NCI-H345 treated with DMSO at 0.1 percent for 48 hours (cell line): ENCODE measurements around the gene APOO.

Experiments used
- DNase-seq: peaks from one replicate; lab custom pipeline; 2025; ENCODE audit not compliant: unreplicated experiment; lab: John Stamatoyannopoulos, UW

Gene APOO

GRCh38 chrX:23788946-23789345, 118.8 kb downstream of the APOO start:
- DNase-seq: no peak

GRCh38 chrX:23788521-23788920, 119.2 kb downstream of the APOO start:
- no peak for DNase-seq

- DNase-seq: no peak
Measured at GRCh38 chrX:23787745-23788118, 120.0 kb downstream of the APOO start.

- no peak for DNase-seq
Measured at GRCh38 chrX:23786268-23786815, 121.4 kb downstream of the APOO start.

GRCh38 chrX:23785580-23785979, 122.2 kb downstream of the APOO start:
- no peak for DNase-seq

GRCh38 chrX:23784470-23785331, 123.0 kb downstream of the APOO start:
- DNase-seq: no peak

GRCh38 chrX:23783589-23784469, 123.9 kb downstream of the APOO start:
- DNase-seq: no peak
